Fibroblast of skin of abdomen (primary cell): ENCODE measurements around the gene SYTL2. TPM values are rescaled to one million over a fixed set of nuclear protein-coding genes. Genes with fewer than 3 reads are reported as not detected.
A peak's percentile ranks its signal among the peaks of the same experiment; 100 is the strongest.
"Not testable (repeated sequence)": the region's sequence is repeated elsewhere in the genome, so short reads cannot be mapped to it uniquely, and the experiment has no call there.

Experiments
- DNase-seq: peaks from one replicate; pipeline ENCODE4 v3.0.0-alpha.2; 2013
- polyA plus RNA-seq, 2 experiments: library from polyadenylated mRNA; unstranded; fragments of 120-200 nt; gene quantifications; one replicate each; pipeline ENCODE4 v1.2.1, GENCODE V29; 2013; ENCODE audit not compliant: insufficient read length in 2 of 2

The SYTL2 gene, protein sequence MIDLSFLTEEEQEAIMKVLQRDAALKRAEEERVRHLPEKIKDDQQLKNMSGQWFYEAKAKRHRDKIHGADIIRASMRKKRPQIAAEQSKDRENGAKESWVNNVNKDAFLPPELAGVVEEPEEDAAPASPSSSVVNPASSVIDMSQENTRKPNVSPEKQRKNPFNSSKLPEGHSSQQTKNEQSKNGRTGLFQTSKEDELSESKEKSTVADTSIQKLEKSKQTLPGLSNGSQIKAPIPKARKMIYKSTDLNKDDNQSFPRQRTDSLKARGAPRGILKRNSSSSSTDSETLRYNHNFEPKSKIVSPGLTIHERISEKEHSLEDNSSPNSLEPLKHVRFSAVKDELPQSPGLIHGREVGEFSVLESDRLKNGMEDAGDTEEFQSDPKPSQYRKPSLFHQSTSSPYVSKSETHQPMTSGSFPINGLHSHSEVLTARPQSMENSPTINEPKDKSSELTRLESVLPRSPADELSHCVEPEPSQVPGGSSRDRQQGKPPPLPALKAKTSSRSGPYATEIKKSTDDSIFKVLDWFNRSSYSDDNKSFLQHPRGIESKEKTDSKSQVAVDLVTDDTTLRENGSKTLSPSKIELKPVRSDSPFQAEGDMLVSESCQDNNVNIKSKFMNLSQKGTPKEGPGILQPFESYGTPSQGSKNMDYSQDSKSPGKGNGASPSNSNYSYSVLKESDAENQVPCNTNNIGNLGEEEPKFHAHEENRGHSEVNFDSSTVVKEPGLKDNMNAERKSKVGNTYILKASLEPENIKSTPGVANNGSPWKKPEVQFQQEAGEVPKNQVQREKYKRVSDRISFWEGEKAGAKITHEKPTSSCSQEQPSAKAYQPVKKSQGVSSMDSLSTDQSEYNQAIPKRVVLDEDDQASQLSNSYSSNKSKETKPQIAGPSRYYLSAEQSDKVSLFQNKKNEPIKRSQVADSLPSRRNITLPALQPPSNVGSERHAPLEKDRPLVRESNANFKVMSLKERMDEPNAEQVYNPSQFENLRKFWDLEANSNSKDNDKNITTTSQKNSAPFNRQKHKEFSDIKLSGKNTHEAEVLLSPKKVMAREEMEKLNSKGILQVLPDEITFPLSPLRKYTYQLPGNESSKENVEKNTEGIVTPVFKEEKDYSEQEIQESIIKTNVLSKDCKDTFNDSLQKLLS (N-terminal part only)
- 42.6 TPM for polyA plus RNA-seq (2013, experiment 1 of 2; ENCODE audit: insufficient read length)
- 47.3 TPM for polyA plus RNA-seq (2013, experiment 2 of 2; ENCODE audit: insufficient read length)

DNA sequence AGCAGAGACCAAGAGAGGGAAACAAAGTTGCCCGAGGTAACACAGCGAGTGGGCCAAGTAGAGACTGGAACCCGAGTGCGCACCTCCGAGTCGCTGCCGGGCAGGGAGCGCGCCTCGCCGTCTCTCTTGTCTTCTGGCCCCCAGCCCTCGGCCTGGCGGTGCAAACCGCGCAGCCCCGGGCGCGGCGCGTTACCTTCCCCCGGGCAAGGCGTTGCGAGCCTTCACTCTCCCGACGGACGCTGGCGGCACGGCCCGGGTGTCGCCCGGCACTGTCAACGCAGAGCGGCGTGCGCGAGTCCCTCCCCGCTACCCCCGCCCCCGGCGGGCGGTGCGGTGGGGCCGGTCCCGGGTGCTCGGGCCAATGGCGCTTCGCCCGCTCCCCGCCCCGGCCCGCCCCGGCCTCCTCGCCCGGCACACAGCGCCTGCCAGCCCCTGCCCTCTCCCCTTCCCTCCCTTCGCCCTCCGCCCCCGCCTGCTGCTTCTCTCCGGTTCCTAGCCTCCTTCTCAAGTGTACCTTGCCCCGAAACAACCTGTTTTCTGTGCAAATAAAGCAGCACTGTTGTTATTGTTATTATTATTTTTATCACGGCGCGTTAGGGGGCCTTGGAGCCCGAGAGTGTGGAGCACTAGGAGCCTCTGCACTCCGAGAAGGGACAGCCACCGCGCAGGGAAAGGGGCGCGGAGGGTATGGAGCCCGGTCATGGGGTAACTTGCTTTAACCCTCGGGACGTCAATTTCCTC lies at the start of gene SYTL2:
Gene SYTL2, minus strand, starts transcription at position 271 of the 741 bp plus-strand sequence. CDS start 53,416 bp downstream, outside the sequence.
- DNase-seq = peak; percentile 51

DNA sequence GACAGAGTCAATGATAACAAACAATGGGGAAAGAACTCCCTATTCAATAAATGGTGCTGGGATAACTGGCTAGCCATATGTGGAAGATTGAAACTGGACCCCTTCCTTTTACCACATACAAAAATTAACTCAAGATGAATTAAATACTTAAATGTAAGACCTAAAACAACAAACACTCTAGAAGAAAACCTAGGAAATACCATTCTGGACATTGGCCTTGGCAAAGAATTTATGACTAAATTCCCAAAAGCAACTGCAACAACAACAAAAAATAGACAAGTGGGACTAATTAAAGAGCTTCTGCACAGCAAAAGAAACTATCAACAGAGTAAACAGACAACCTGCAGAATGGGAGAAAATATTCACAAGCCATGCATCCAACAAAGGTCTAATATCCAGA lies 48.6 kb upstream of the SYTL2 start:
- not testable (repeated sequence) for DNase-seq

DNA sequence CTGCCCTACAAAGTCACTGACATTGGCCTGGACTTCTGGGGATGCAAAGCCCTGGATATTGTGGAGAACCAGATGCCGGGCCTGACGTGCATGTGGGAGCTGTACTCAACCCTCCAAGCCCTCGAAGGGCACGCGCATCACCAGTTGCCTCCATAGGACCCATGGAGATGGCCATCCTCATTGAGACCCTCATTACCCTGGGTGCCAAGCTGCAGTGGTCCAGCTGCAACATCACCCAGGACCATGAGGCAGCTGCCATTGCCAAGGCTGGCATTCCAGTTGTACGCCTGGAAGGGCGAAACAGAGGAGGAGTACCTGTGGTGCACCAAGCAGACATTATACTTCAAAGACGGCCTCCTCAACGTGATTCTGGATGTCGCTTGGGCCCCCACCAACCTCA lies 46.2 kb upstream of the SYTL2 start:
- DNase-seq = no peak

DNA sequence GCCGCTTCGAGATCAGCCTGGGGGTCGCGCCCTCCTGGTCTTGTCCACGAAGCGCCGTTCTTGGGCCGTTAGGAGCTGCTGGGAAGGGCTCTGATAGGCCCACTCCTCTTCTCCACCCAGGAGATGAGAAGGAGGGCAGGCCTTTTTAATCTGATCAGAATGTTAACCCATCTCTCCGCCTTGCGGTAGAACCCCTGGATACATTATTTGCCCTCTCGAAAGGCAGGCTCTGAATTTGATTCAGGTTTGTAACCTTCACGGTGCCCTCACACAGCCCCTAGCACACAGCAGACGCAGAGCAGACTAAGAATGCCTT lies 44.4 kb upstream of the SYTL2 start, which contains the start of gene CCDC83:
Gene CCDC83, plus strand, starts transcription at position 43 of the 316 bp plus-strand sequence. CDS start 9,741 bp downstream, outside the sequence.
- no peak for DNase-seq

DNA sequence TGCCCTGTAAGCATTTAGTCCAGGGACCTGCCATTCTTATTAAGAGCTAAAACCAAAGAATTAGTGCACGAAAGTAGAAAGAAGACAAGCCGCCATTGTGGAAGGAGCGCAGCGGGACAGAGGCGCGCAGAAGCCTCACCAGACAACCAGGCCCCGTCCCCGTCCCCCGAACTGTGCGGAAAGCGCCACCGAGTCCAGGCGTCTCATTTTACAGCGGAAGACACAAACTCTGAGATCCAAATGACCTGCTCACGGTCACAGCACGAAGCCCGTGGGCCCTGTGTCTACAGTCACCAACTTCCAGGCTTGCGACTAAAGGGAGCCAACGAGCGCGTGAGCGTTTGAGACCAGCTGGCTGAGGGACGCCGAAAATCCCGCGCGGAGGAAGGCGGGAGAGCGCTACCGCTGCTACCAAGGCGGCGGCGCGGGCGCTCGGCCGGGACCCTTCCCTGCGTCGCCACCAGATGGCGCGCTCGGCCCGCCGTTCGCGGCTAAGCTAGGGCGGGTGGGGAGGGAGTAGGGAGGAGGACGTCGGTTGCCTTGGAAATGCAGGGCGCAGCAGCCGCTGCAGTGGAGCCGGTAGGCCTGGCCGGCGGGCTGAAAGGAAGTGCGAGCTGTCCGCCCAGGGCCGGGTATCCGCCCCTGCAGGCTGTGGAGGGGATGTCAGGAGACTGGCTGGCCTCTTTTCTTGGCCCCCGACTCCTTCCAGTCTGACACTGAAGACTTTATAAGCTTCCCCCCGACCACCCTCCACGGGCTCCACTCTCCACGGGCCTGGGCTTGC lies 43.8 kb upstream of the SYTL2 start:
- peak; percentile 94 for DNase-seq

DNA sequence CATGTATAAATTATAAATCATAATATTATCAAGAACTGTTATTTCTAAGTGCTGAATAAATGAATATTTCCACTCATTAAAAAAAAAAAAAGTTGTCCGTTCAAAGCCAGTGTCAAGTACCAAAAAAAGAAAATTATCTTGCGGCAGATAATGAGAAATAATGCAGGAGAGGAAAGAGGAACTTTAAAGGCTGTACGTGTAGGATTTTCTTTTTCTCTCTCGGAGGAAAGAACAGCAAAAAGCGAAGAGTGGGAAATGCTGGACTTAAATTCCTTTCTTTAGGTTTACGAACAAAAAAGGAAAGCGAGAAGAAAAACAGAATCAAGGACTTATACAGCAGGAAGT lies 43.2 kb upstream of the SYTL2 start:
- no peak for DNase-seq

DNA sequence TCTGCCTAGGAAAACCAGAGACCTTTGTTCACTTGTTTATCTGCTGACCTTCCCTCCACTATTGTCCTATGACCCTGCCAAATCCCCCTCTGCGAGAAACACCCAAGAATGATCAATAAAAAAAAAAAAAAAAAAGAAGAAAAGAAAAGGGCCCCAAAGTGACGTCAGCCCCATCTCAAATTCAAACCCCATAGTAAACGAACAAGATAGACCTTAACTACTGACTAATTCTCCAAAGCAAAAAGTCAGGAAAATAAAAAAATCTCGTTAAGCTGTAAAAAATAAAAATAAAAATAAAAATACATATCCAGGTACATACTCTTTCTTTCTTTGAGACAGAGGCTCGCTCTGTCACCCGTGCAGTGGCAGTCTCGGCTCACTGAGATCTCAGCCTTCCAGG lies 42.6 kb upstream of the SYTL2 start:
- not testable (repeated sequence) for DNase-seq

DNA sequence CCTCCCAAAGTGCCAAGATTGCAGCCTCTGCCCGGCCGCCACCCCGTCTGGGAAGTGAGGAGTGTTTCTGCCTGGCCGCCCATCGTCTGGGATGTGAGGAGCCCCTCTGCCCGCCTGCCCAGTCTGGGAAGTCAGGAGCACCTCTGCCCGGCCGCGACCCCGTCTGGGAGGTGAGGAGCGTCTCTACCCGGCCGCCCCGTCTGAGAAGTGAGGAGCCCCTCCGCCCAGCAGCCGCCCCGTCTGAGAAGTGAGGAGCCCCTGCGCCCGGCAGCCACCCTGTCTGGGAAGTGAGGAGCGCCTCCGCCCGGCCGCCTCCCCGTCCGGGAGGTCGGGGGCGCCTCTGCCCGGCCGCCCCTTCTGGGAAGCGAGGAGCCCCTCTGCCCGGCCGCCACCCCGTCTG lies 41.8 kb upstream of the SYTL2 start:
- not testable (repeated sequence) for DNase-seq

DNA sequence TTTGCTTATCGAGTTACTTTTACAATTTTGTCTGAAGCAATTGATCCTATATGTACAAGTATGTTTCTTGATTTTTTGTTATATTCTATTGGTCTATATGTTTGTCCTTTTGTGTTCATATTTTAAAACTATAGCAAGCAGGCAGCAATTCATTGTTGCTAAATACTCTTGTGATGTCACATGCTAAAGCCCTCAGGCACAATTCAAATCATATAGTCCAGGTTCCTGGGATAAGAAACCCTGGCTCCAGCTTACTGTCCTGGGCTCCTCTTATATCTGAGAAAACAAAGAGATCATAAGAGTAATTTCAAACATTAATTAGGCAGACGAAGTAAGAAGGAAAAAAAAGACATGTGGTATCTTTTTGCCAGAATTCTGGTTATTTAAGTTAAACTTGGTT lies 37.6 kb upstream of the SYTL2 start:
- no peak for DNase-seq

DNA sequence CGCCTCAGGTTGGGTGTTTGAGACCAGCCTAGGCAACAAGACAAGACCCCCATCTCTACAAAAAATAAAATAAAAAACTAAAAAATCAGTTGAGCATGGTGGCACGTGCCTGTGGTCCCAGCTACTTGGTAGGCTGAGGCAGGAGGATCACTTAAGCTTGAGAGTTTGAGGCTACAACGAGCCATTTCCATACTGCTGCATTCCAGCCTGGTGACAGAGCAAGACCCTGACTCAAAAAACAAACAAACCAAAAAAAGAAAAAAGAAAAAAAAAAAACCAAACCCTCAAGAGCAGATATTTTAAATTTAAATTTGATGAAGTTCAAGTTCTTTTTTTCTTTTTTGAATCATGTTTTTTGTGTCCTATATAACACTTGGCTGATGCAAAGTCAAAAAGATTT lies 37.1 kb upstream of the SYTL2 start:
- DNase-seq = no peak

DNA sequence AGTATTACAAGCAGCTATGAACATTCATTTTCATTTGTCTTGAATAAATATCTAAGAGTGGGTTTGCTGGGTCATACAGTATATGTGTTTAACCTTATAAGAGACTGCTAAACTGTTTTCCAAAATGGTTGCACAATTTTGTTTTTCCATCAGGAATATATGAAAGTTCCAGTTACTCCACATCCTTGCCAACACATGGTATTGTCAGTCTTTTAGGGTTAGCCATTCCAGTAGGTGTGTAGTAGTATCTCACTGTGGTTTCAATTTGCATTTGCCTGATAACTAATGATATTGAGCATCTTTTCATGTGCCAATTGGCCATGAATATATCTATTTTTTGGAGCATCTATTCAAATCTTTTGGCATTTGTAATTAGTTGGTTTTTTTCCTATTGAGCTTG lies 36.5 kb upstream of the SYTL2 start:
- no peak for DNase-seq

DNA sequence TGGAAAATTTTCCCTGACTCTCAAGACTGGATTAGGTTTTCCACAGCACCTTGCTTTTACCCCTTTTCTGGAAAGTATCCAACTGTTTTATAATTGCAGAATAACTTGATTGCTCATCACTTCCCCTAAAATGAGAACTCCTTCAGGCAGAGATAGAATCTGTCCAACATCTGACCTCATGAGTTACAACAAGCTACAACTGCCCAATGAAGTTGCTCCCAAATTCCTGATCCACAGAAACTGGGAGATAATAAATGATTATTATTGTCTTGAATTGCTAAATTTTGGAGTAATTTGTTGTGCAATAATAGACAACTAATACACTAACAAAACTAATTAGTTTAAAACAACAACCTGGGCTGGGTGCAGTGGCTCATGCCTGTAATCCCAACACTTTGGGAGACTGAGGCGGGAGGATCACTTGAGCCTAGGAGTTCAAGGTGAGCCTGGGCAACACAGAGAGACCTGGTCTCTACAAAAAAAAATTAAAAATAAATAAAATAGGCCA lies 34.2 kb upstream of the SYTL2 start:
- DNase-seq = peak; percentile 33

DNA sequence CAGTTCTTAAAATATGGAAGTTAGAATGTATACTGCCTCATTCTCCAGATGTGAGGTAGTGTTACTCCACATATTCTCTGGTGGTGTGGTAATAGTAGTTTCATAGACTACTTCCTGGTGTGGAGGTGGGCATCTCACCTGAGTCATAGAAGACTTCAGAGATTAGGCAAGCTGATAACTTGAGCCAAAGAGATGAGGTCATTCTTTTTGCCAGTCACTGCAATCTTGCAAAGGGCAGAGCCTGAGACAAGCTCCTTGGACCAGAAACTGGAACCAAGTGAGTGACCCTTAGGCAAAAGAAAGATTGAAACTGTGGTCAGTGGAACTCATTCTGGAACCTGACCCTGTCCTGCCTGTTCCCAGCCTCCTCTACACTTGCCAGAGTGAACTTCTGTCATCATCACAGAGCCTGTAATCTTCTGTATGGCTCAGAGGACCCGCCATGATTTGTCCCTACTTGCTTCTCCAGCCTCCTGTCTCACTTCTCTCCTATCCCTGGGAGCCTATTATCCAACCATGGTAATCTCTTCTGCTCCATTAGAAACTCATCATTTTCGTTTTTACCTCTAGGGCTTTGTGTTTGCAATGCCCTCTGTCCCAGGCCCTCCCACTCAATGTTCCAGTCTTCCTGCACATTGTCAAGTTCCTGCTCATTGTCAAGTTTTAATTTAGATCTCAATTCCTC lies 33.6 kb upstream of the SYTL2 start:
- no peak for DNase-seq

DNA sequence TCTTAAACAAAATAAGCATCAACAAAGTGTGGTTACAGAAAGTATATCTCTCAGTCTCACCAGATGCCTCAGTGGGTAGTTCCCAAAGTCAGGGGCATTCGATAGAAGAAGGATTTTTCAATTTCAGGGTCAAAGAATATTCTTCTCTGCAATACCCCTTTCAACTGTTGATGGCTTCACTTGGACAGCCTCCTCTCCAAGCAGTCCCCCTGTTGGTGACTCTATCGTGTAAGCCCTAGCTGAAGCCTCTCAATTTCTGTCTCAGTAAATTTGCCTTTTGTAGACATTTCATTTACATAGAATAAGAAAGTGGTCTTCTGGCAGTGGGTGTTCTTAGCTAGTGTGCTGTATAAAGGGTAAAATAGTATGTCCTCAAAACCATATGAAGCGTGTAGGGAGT lies 33.0 kb upstream of the SYTL2 start:
- DNase-seq = no peak

DNA sequence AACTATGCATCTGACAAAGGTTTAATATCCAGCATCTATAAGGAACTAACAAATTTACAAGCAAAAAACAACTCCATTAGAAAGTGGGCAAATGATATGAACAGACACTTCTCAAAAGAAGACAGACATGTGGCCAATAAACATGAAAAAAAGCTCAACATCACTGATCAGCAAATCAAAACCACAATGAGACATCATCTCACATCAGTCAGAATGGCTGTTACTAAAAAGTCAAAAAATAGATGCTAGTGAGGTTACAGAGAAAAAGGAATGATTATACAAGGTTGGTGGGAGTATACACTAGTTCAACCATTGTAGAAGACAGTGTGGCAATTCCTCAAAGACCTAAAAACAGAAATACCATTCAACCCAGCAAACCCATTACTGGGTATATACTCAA lies 30.0 kb upstream of the SYTL2 start:
- DNase-seq = not testable (repeated sequence)

DNA sequence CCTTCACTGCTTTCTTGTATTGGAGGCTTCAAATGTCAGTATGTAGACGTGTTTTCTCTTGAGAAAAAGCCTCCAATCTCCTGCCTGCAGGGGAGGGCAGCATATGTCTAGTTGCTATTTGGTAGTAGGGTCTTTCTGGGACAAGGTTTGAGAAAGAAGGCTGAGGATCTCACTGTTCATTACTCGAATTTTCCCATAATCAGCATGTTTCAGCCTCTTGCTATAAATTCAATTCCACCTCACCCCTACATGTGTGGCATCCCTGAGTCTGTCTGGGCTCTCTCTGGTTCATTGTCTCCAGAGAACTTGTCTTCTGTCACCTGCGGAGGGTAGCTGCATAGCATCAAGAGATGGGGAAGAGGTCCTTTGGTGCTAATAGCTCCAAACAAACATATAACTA lies 24.8 kb upstream of the SYTL2 start:
- DNase-seq = no peak

DNA sequence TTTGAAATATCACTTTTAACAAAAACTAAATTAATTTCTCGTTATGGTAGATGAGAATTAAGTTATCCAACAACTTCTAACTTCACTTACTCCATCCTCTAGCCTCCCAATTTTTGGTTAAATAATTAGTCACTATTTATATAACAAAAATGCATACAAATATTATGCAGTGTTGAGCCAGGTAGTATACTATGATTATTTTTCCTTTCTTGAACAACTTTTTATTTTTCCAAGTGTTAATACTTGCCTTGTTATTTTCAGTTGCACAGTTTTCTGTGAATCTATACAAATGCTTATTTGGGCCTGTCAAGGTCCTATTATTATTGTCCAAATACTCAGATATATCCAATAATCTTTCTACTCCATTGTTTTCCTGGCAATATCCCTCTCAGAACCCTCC lies 24.3 kb upstream of the SYTL2 start:
- no peak for DNase-seq

DNA sequence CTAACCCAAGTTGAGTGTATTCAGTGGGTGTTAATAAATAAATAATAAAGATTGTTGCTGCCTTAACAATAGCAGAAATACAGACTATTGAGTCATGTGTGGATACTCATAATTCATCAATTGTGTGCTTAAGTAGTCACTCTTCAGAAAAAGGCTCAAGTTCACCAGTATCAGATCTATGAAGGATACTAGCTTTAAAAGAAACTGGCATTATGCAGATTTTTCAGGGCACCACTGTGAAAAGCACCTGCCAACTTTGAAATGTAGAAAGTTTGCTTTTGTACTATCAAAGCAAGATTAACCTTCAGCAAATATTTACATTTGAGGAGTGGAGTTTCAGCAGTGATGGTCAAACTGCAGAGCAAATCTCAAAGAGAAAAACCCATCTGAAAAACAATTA lies 20.1 kb upstream of the SYTL2 start:
- DNase-seq = no peak

DNA sequence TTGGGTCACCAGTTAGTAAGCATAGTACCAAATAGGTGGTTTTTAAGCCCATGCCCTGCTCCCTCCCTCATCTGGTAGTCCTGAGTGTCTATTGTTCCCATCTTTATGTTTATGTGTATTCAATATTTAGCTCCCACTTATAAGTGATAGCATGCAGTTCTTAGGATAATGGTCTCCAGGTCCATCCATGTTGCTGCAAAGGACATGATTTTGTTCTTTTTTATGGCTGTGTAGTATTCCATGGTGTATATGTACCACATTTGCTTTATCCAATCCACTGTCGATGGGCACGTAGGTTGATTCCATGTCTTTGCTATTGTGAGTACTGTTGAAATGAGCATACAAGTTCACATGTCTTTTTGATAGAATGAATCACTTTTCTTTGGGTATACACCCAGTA lies 18.2 kb upstream of the SYTL2 start:
- no peak for DNase-seq

DNA sequence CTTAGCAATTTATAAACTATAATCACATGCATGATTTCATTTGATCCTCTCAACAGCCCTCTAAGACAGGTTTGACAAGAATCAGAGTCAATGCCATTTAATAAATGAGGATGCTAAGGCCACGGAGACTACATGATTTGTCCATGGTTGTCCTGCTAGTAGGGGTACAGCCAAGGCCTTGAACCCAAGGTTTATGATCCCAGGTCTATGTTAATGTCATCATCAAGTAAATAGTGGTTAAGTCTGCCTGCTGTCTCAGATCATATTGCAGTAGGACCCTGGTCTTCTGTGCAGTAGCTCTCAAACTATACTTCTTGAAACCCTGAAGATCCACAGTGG lies 17.7 kb upstream of the SYTL2 start:
- no peak for DNase-seq
